Ascending aorta (tissue), 2 donors: ENCODE data around the gene COL4A2. TPM values are rescaled to one million over a fixed set of nuclear protein-coding genes. Genes with fewer than 3 reads are reported as not detected.

ENCODE experiments used
- DNase-seq, 2 donors: peaks; one replicate each; pipeline ENCODE4 v3.0.0-alpha.2; 2019; ENCODE audit warnings: low spot score in 2 of 2
- H3K27ac ChIP-seq, 2 donors: fragments of 200-600 bp; sonication (generic); one replicate each; pipeline ENCODE4 v1.5.1; 2016 to 2017; ENCODE audit warnings: mild to moderate bottlenecking in 1 of 2
- H3K27me3 ChIP-seq: fragments of 200-600 bp; sonication (generic); one replicate; pipeline ENCODE4 v1.5.1; 2017
- H3K36me3 ChIP-seq, 2 donors: fragments of 200-600 bp; sonication (generic); one replicate each; pipeline ENCODE4 v1.5.1; 2016
- H3K4me1 ChIP-seq, 2 donors: fragments of 200-600 bp; sonication (generic); one replicate each; pipeline ENCODE4 v1.5.1; 2016 to 2017; ENCODE audit warnings: mild to moderate bottlenecking in 1 of 2
- H3K4me3 ChIP-seq, 2 donors: fragments of 200-600 bp; sonication (generic); one replicate each; pipeline ENCODE4 v1.5.1; 2016 to 2017; ENCODE audit warnings: mild to moderate bottlenecking in 1 of 2
- H3K9me3 ChIP-seq, 2 donors: fragments of 200-600 bp; sonication (generic); one replicate each; pipeline ENCODE4 v1.5.1; 2016
- CTCF ChIP-seq, 3 experiments: fragments of 200-600 bp in 2 of 3; fragments of 450-650 bp in 1 of 3; sonication (generic) in 2 of 3; IDR thresholded peaks; one replicate each; pipeline ENCODE4 v1.5.1; 2016 to 2019; ENCODE audit warnings: antibody characterized with exemption in 3 of 3, mild to moderate bottlenecking in 1 of 3, moderate library complexity in 1 of 3
- intact Hi-C: fragments of 100-400 bp; cut with DNase I; formaldehyde crosslinking; loops from one replicate; pipeline ENCODE4 v1.15.1; 2023
- total RNA-seq: library from RNA; depleted of rRNA; stranded (reverse); fragments of >200 nt; gene quantifications from one replicate; pipeline ENCODE4 v1.1.0, GENCODE V29; 2016

Gene COL4A2
- total RNA-seq, 1 donor from 2014 or later = 1,227 TPM

- H3K4me1 ChIP-seq = peaks cover 16 to 56% of the 10 kb centered on the region in 2 donors
- peaks cover 0 to 11% of the 10 kb centered on the region in 2 donors for H3K36me3 ChIP-seq
- no peaks in the 10 kb centered on the region for H3K27me3 ChIP-seq
- intact Hi-C loops = loop anchor here (2.0 kb wide), 1 partner anchor 40 kb away; no protein-coding TSS in a partner anchor
- peak overlapping the region; percentile 95 to 96 for H3K27ac ChIP-seq
- DNase-seq = peak in 1 of 2 donors; percentile 63
- no peak for TF ChIP-seq CTCF (IDR thresholded peaks at IDR 0.05)
- no peaks in the 10 kb centered on the region for H3K9me3 ChIP-seq
- H3K4me3 ChIP-seq = no peak overlapping the region
Measured at GRCh38 chr13:110346661-110347067, 39.6 kb downstream of the COL4A2 start.

DNA sequence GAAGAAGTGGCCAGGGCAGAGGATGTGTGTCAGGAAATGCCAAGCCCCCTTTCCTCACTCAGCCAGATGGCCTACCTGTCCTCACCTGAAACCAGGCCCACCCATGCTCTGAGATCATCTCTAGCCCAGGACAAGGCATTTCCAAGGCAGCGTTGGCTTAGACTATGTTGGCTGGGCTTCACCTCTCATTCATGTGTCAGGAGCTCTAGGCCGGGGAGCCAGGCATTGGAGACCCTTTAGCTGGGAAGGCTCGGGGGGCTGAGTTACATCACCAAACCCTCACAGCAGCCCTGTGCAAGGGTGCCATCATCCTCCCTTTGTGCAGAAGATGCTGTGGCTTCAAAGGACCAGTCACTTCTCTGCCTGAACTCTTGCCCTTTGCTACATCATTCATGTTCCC is 40.0 kb downstream of the COL4A2 start:
- intact Hi-C loops = loop anchor here (2.0 kb wide), 1 partner anchor 40 kb away; no protein-coding TSS in a partner anchor
- no peak overlapping the region for H3K4me3 ChIP-seq
- no peaks in the 10 kb centered on the region for H3K27me3 ChIP-seq
- H3K4me1 ChIP-seq = peaks cover 15 to 57% of the 10 kb centered on the region in 2 donors
- TF ChIP-seq CTCF (IDR thresholded peaks at IDR 0.05) = no peak
- H3K36me3 ChIP-seq = peaks cover 0 to 11% of the 10 kb centered on the region in 2 donors
- H3K27ac ChIP-seq = peak overlapping the region; percentile 95 to 96
- H3K9me3 ChIP-seq = no peaks in the 10 kb centered on the region
- peak in 1 of 2 donors; percentile 72 for DNase-seq

- TF ChIP-seq CTCF (IDR thresholded peaks at IDR 0.05) = no peak
- H3K27ac ChIP-seq = peak overlapping the region; percentile 95 to 96
- H3K36me3 ChIP-seq = peaks cover 0 to 11% of the 10 kb centered on the region in 2 donors
- H3K27me3 ChIP-seq = no peaks in the 10 kb centered on the region
- H3K9me3 ChIP-seq = no peaks in the 10 kb centered on the region
- H3K4me1 ChIP-seq = peaks cover 9 to 57% of the 10 kb centered on the region in 2 donors
- peak; percentile 56 to 97 for DNase-seq
- no peak overlapping the region for H3K4me3 ChIP-seq
- intact Hi-C loops = loop anchor here (1.0 to 2.0 kb wide), 2 partner anchors 14 to 39 kb away; no protein-coding TSS in a partner anchor
Measured at GRCh38 chr13:110347535-110348308, 40.6 kb downstream of the COL4A2 start.

- H3K9me3 ChIP-seq = no peaks in the 10 kb centered on the region
- no peak for DNase-seq
- H3K4me3 ChIP-seq = no peak overlapping the region
- H3K27ac ChIP-seq = peak overlapping the region; percentile 95 to 96
- H3K4me1 ChIP-seq = peaks cover 9 to 58% of the 10 kb centered on the region in 2 donors
- H3K27me3 ChIP-seq = no peaks in the 10 kb centered on the region
- H3K36me3 ChIP-seq = peaks cover 0 to 11% of the 10 kb centered on the region in 2 donors
- TF ChIP-seq CTCF (IDR thresholded peaks at IDR 0.05) = no peak
- intact Hi-C loops = loop anchor here (1.0 kb wide), 1 partner anchor 13 kb away; no protein-coding TSS in a partner anchor
Measured at GRCh38 chr13:110348309-110349105, 41.4 kb downstream of the COL4A2 start.

- Histone ChIP-seq H3K4me1 (peaks cover 12 to 58% of the 10 kb centered on the region in 2 donors), H3K9me3 (no peaks in the 10 kb centered on the region), H3K27ac (peak overlapping the region; percentile 95 to 96), H3K36me3 (peaks cover 0 to 11% of the 10 kb centered on the region in 2 donors), H3K4me3 (no peak overlapping the region), H3K27me3 (no peaks in the 10 kb centered on the region)
- DNase-seq = peak in 1 of 2 donors; percentile 53
- intact Hi-C loops = no loop called here
- TF ChIP-seq CTCF (IDR thresholded peaks at IDR 0.05) = no peak
Measured at GRCh38 chr13:110349239-110349638, 42.2 kb downstream of the COL4A2 start.
